GM21529 (cell line): ENCODE data around the gene MTFP1.
A peak's percentile ranks its signal among the peaks of the same experiment; 100 is the strongest.
"Not testable (repeated sequence)": the region's sequence is repeated elsewhere in the genome, so short reads cannot be mapped to it uniquely, and the experiment has no call there.

Experiments
- ATAC-seq: cut with Tn5 transposase; IDR thresholded peaks from one replicate; pipeline ENCODE4 v1.9.1; 2021; ENCODE audit not compliant: unreplicated experiment

The MTFP1 gene

DNA sequence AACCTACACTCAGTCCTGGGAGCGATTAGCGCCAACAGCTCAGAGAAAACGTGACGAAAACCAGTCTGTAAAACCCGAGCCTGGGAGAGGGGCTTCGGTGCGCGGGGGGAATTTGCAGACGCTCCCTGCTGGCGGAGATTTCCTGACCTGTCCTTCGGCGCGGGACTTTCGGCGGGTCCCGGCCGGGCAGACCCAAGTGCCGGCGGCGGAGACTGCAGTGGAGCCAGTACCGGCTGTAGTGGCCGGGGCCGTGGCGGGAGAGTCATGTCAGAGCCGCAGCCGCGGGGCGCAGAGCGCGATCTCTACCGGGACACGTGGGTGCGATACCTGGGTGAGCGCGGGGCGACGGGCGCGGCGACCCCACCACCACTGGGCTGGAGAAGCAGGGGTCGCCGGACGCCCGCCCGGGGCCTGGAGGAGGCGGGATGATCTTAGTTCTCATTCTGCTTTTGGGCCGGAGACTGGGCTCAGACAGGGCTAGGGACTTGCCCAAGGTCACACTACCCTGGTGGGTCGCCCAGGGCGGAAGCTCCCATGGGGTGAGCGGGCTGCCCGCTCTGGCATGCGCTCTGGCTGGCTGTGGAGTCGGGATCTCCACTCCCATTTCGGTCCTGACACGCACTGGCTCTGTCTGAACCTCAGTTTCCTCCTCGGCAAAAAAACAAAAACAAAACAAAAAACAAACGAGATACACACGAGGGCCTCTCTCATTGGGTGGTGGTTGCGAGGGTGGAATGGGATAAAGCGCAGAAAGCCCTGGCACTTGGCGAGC, at the start of gene MTFP1:
Gene MTFP1 (plus strand): TSS at position 153 of the 772 bp plus-strand sequence. CDS start 112 bp downstream, at position 265.
- no peak for ATAC-seq

- ATAC-seq = no peak
These were observed 45.6 kb upstream of the MTFP1 start for GRCh38 chr22:30380011-30380410.

GRCh38 chr22:30381264-30381663, 44.3 kb upstream of the MTFP1 start:
- no peak for ATAC-seq

- no peak for ATAC-seq
These were observed 43.2 kb upstream of the MTFP1 start for GRCh38 chr22:30382340-30382739.

- ATAC-seq = no peak
These were observed 42.5 kb upstream of the MTFP1 start for GRCh38 chr22:30383061-30383460.

DNA sequence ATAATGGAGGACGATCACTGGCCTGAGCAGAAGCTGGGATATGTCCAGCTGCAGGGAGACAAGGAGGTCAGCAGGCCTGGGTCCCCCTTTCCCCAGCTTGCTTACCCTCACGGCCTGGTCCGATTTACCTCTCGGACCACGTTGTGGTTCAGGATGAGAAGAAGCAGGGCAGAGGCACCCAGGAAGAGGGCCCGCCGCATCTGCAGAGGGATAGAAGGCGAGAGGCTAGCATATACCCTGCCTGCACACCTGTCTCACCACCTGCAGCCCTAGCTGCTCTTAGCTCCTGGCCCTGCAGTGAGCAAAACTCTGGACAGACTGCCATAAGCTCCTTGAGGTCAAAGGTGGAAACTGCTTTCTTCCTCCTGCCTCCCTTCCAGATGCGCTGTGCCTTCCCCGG, 39.6 kb upstream of the MTFP1 start:
- ATAC-seq = no peak

- no peak for ATAC-seq
These were observed 39.0 kb upstream of the MTFP1 start for GRCh38 chr22:30386608-30386959.

DNA sequence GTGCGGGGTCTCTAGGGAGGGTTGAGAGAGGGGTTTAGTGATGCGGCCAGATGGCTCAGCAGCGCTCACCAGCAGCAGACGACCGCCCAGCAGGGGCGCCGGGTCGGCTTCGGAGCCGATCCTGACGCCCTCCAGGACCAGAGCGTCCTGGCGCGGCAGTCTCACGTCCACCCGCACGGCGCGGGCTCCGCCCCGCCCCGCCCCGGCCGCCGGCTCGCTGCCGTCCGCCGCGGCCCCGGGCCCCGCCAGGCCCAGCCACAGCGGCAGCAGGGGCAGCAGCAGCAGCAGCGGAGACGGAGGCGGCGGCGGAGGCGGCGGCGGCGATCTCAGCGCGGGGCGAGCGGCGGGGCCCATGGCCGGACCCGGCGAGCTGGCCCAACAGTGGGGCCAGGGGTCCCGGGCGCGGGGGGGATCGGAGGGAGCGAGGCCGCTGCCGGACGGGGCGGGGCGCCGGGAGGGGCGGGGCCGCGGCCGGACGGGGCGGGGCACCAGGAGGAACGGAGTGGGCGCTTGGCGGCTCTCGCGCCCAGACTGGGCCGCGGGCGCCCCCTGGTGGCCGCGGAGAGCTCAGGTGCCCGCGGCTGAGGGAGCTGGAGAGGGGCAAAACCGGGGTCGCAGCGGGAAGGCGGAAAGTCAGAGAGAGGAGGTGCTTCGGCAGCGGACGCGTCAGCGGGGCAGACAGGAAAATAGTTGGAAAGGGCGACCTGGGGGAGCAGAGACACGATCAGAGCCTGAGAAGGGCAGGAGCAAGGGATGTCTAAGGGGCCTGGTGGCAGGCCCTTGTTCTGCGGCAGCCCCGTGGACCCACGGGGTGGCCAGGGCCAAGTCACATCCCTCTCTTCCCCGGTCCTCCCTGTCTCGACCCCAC, 38.4 kb upstream of the MTFP1 start, which contains the start of gene RNF215:
Gene RNF215 (minus strand): TSS at position 452 of the 868 bp plus-strand sequence. CDS start 98 bp downstream, at position 354.
- ATAC-seq = peak; percentile 67

DNA sequence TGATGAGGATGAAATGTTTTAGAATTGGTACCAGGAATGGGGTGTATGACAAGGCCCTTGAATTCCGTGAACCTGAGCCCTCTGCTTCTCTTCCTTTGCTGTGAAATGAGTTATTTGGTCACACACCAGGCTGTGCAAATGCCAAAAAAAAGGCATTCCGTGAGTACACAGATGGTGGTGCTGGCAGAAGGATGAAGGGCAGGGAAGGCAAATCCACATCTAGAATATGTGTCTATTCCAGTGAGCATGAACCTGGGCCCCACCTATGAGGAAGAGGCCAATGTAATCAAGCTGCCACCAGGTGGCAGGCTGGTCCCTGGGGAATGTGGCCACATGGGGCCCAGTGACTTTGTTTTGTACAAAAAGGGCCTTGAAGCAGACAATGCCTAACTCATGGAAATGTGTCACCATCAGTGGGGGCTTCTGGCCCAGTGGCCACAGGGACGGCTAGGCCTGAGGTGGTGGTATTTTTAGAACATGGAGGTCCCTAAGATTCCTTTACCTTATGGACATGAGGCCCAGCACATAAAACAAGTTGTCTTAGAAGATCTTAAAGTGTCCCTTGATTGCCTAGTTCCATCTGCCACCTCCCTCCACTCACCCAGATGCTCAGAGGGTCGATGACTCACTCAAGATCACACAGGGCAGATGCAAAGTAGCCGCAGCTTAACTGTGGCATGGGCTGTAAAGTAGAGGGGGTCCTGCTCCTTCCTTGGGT, 34.4 kb upstream of the MTFP1 start:
- ATAC-seq = peak; percentile 37

DNA sequence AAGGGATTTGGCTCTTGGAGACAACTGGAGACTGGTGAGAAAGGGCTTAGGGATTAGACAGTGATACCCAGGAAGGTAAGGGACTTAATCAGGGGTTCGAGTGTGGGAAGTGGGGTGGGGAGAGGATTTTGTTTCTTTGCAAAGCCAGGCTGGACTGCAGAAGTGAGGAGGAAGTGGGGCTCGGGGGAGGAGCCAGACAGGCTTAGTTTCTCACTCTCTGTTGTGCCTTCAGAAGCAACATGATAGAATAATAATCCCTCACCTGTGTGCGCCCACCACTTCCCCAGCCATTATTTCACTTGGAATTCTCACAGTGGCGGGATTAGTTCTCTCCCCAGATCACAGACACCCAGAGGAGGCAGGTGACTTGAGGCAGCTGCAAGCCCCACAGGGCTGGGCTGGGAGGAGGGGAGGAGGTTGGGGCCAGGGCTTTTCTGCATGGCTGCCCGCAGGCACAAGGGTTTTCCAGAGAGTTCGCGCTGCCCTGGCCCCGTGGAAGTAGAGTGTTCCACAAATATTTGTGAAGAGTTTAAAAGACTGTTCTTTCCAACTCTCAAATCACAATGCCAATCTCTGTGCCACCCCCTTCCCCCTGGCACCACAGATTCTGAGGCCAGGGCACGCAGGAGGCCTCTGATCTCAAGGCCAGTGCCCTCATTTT, 32.8 kb upstream of the MTFP1 start:
- ATAC-seq = no peak

- no peak for ATAC-seq
These were observed 32.3 kb upstream of the MTFP1 start for GRCh38 chr22:30393322-30393680.

GRCh38 chr22:30393885-30394284, 31.7 kb upstream of the MTFP1 start:
- ATAC-seq = no peak

- no peak for ATAC-seq
These were observed 28.5 kb upstream of the MTFP1 start, which contains the start of gene SEC14L2 for GRCh38 chr22:30396871-30397655. Gene SEC14L2 (plus strand): TSS chr22:30397018. CDS start chr22:30397117, 99 bp downstream.

DNA sequence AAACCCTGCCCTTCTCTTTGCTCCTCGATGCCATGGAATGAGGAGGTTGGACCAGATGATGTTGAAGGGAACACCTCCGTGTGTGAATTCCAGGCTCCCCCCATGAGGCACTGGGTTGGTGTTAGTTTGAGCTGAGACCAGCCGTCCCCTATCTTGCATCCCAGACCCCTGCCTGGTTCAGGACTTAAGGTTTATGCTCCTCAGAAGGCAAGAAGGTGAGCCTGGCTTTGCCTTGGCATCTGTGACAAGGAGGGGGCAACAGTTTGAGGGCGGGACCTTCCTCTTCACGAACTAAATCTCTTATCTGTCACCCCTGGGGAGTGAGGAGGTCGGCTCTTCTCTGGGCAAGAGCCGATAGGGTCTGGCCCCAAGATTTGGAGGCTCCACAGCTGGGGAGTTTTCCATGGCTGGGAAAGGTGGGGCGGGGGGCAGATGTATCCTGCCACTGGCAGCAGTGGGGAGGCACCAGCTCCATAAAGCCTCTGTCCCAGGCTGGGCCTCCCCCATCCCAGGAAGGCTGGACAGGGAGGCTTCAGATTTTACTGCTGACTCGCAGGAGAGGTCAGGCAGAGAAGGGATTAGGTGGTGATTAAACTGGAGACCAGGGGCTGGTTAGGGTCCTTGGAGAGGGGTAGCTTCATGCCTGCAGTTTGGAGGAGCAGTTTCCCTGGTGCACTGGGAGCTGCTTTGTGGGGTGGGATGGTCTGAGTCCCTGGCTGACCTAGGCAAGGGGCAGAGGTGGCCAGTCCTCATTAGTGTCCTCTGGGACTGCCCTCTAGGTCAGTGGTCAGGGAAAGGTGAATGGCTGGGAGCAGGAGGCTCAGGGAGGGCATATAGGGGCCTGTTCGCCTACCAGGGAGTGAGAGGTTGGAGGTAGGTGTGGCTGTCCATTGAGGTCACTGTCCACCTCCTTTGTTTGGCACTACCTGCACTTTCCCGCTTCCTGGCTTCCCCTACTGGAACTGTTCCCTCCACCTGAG, 27.6 kb upstream of the MTFP1 start:
- no peak for ATAC-seq

DNA sequence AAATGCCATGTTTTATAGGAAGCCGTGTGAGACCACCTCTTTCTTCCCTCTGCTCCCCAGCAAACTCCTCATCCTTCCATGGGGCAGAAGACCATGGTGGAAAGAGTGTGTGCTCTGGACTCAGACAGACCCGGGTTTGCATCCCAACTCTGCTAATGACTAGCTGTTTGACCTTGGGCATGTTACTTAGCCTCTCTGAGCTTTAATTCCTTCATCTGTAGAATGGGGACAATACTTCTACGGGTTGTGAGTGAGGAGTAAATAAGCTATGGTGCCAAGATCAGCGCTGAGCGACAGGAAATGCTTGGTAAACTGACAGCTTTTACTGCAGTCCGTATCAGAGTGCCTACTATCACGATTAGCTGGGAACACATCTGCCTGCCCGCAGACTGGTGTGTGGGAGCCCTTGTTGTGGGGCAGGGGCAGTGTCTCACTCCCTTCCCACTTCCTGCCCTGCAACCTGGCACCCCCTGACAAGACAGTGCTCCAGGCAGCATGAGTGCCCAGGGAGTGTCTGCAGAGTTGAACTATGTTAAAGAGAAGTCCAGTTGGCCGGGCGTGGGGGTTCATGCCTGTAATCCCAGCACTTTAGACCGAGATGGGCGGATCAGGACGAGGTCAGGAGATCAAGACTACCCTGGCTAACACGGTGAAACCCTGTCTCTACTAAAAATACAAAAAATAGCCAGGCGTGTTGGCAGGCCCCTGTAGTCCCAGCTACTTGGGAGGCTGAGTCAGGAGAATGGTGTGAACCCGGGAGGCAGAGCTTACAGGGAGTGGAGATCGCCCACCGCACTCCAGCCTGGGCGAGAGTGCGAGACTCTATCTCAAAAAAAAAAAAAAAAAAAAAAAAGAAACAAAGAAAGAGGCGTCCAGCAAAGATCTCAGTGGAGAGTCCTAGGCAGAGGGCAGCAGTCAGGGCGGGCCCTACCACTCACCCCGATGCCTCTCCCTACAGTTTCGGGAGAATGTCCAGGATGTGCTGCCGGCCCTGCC, 26.6 kb upstream of the MTFP1 start:
- ATAC-seq = no peak

DNA sequence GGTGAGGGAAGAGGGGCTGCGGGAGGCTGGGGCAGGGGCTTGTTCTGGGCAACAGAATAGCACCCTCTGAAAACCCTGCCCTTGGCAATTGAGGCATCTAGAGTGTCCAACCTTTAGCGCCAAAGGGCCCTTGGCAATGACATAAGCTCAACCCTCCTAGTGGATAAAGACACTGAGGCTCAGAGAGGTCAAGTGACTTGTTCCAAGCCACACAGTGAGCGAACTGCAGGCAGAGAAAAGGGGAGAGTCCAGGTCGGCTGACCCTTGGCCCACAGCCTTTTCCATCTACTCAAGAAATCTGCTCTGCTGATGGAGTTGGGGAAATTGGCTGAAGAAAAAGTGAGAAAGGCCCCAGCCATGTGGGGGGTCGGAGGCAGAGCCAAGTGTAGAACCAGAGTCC, 25.9 kb upstream of the MTFP1 start:
- ATAC-seq = no peak

DNA sequence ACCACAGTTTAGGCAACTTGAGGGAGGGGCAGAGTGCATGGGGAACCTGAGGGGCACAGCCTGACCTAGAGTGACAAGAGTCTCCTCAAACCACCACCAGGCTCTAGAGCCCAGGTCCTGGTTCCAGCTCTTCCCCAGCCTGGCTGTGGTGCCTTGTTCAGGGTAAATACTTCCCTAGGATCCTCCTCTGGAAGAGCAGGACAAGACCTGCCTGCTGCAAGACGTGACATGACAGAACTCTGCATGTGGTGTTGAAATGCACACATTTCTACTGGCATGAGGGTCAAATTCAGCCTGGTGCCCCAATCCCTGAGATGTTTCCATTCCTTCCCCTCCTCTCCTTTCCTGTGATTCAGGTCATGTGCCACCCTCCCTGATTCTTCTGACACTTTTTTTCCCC, 25.4 kb upstream of the MTFP1 start:
- no peak for ATAC-seq

DNA sequence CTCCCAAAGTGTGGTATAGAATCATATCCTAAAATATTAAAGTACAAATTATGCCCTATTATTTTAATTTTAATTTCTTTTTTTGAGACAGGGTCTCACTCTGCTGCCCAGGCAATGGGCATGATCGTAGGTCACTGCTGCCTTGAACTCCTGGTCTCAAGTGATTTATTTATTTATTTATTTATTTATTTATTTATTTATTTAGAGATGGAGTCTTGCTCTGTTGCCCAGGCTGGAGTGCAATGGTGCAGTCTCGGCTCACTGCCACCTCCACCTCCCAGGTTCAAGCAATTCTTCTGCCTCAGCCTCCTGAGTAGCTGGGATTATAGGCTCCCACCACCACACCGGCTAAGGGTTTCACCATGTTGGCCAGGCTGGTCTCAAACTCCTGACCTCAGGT, 24.5 kb upstream of the MTFP1 start:
- not testable (repeated sequence) for ATAC-seq
